Pons (tissue), 1 donor: Measurements from ENCODE around the gene CDK13.
A peak's percentile ranks its signal among the peaks of the same experiment; 100 is the strongest.
"Not testable (repeated sequence)": the region's sequence is repeated elsewhere in the genome, so short reads cannot be mapped to it uniquely, and the experiment has no call there.

ENCODE experiments used
- DNase-seq: peaks from one replicate; pipeline ENCODE4 v3.0.0-alpha.2; 2016; ENCODE audit warnings: low spot score

Gene CDK13

GRCh38 chr7:39949971-39950472, at the start of gene CDK13:
Gene CDK13 (plus strand): TSS chr7:39950256. CDS start chr7:39950642, 386 bp downstream.
- DNase-seq, result peak; percentile 73

- no peak for DNase-seq
These were observed 46.0 kb upstream of the CDK13 start for GRCh38 chr7:39904077-39904486.

- DNase-seq, result no peak
These were observed 41.9 kb upstream of the CDK13 start for GRCh38 chr7:39908141-39908540.

- DNase-seq, result no peak
These were observed 41.1 kb upstream of the CDK13 start for GRCh38 chr7:39908973-39909372.

- DNase-seq, result no peak
These were observed 40.5 kb upstream of the CDK13 start for GRCh38 chr7:39909526-39909925.

GRCh38 chr7:39910108-39910869, 39.8 kb upstream of the CDK13 start:
- no peak for DNase-seq

- no peak for DNase-seq
These were observed 38.9 kb upstream of the CDK13 start for GRCh38 chr7:39911167-39911566.

- DNase-seq, result not testable (repeated sequence)
These were observed 34.2 kb upstream of the CDK13 start for GRCh38 chr7:39915847-39916246.

GRCh38 chr7:39919646-39920045, 30.4 kb upstream of the CDK13 start:
- no peak for DNase-seq

GRCh38 chr7:39921506-39922175, 28.4 kb upstream of the CDK13 start:
- no peak for DNase-seq

- DNase-seq, result no peak
These were observed 27.5 kb upstream of the CDK13 start for GRCh38 chr7:39922580-39922979.

- no peak for DNase-seq
These were observed 27.0 kb upstream of the CDK13 start for GRCh38 chr7:39923091-39923490.

GRCh38 chr7:39924122-39924521, 25.9 kb upstream of the CDK13 start:
- DNase-seq, result no peak

- DNase-seq, result no peak
These were observed 23.9 kb upstream of the CDK13 start for GRCh38 chr7:39926111-39926510.

GRCh38 chr7:39927018-39927417, 23.0 kb upstream of the CDK13 start:
- no peak for DNase-seq

GRCh38 chr7:39934132-39934531, 15.9 kb upstream of the CDK13 start:
- DNase-seq, result no peak

- DNase-seq, result no peak
These were observed 13.3 kb upstream of the CDK13 start for GRCh38 chr7:39936761-39937160.

GRCh38 chr7:39937366-39938153, 12.5 kb upstream of the CDK13 start:
- no peak for DNase-seq

GRCh38 chr7:39942883-39943282, 7.2 kb upstream of the CDK13 start:
- DNase-seq, result no peak

- DNase-seq, result no peak
These were observed 3.4 kb upstream of the CDK13 start for GRCh38 chr7:39946693-39947092.

GRCh38 chr7:39948375-39948955, 1.6 kb upstream of the CDK13 start:
- peak; percentile 23 for DNase-seq
